Measurements from ENCODE around the gene GNGT2. TPM values are rescaled to one million over a fixed set of nuclear protein-coding genes. Genes with fewer than 3 reads are reported as not detected.

The GNGT2 gene
- total RNA-seq (1 to 10 TPM in 1 of 2 donors, under 1 TPM in 1; 0.89 to 2.1 TPM), polyA plus RNA-seq (ENCODE audit: insufficient read length in 2 of 2) (1 to 10 TPM; 1.2 to 2.4 TPM)
- long read RNA-seq, donor 1: 0 reads
- long read RNA-seq, donor 2, partial matches to known transcripts: 0 of 1 reads
- long read RNA-seq, donor 2, other reads (novel, unspliced or antisense): 0 of 1 reads
- long read RNA-seq, donor 3: 0 reads
- long read RNA-seq, donor 4, partial matches to known transcripts: 0 of 1 reads
- long read RNA-seq, donor 4, other reads (novel, unspliced or antisense): 0 of 1 reads

DNA sequence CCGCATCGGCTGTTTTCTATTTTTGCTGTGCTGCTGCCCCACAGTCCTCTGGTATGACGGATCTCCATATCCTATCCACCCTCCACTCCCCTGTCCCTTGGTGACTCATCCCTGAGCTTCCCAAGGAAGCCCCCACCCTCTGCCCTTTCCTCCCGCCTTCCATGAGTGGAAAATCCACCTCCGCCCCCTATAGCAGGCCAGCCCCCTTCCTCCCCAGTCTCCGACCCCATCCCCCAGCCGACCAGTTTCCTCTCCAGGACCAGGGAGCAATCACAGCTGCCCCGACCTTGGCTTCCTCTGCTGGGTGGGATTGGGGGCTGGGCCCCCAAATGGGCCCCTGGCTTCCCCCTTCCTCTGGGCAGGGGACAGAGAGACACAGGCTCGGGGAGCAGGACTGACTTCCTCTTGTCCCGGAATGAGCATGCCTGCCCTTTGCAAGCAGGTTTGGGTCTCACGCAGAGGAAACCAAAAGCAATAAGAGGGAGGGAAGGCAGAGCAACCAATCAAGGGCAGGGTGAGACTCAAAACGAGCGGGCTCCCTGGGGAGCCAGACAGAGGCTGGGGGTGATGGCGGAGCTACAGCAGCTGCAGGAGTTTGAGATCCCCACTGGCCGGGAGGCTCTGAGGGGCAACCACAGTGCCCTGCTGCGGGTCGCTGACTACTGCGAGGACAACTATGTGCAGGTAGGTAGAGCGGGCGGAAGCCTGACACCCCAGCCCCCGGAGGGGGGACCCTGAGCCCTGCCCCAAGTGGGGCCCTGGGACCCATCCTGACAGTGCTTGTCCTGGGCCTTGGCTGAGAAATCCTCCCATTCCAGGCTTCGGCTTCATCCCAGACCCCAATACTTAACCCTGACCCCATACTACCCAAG lies at the start of gene GNGT2, which contains the start of gene ABI3:
TSS of gene GNGT2 (minus strand) at position 417 of the 872 bp plus-strand sequence. CDS start 3,152 bp downstream, outside the sequence.
TSS of gene ABI3 (plus strand) at position 550 of the 872 bp plus-strand sequence. CDS start at position 568, 18 bp downstream.
- Histone ChIP-seq H3K36me3 (ENCODE audit: control insufficient read depth, insufficient read depth, low read length) (no peaks in the 10 kb centered on the region), H3K4me3 (ENCODE audit: low read depth, low read length) (peak within 1 kb of the TSS; percentile 17), H3K9me3 (ENCODE audit: control insufficient read depth, insufficient read depth, low read length) (no peaks in the 10 kb centered on the region), H3K27ac (ENCODE audit: low read depth, low read length) (no peak within 1 kb of the TSS), H3K4me1 (ENCODE audit: control insufficient read depth, insufficient read depth, low read length) (peaks cover 10% of the 10 kb centered on the region), H3K27me3 (ENCODE audit: control insufficient read depth, insufficient read depth, low read length) (peaks cover 10% of the 10 kb centered on the region)
- DNase-seq (ENCODE audit: low read depth in 4 of 6, low spot score in 6 of 6): peak in 1 of 6 donors; percentile 8
- WGBS (ENCODE audit: insufficient coverage): 45% methylated on average over 21 of the region's 22 CpGs

DNA sequence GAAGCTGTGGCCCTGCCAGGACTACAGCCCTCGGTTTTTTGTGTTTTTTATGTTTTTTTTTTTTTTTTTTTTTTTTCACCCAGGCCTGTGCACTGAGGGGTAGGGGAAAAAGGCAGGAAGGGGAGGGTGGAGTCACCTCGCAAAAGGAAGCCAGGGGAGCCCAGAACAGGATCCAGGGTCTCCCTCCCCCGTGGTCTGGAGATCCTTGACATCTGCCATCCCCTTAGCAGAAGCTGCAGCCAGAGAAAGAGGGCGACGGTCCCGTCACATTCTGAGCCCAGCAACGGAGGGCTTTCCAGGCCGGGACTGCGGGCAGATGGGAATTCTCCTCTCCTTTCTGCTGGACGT lies 49.3 kb upstream of the GNGT2 start:
- Histone ChIP-seq H3K9me3 (ENCODE audit: control insufficient read depth, insufficient read depth, low read length) (no peaks in the 10 kb centered on the region), H3K4me3 (ENCODE audit: low read depth, low read length) (peak overlapping the region; percentile 29), H3K36me3 (ENCODE audit: control insufficient read depth, insufficient read depth, low read length) (no peaks in the 10 kb centered on the region), H3K27me3 (ENCODE audit: control insufficient read depth, insufficient read depth, low read length) (peaks cover 11% of the 10 kb centered on the region), H3K4me1 (ENCODE audit: control insufficient read depth, insufficient read depth, low read length) (peaks cover 12% of the 10 kb centered on the region), H3K27ac (ENCODE audit: low read depth, low read length) (no peak overlapping the region)
- 15% methylated on average over 10 of the region's 10 CpGs for WGBS (ENCODE audit: insufficient coverage)
- no peak for DNase-seq (ENCODE audit: low read depth in 4 of 6, low spot score in 6 of 6)

DNA sequence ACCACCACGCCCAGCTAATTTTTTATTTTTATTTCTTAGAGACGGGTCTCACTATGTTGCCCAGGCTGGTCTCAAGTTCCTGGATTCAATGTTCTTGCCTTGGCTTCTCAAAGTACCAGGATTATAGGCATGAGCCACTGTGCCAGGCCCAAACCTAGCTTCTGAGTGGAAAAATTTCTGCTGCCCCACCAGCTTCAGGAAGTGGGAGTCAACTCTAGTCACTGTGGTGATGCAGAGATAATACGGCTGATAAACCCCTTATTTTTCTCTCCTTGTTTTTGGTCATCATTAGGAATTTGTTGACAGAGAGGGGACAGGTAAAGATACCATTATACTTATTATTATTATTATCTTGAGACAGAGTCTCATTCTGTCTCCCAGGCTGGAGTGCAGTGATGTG lies 48.0 kb upstream of the GNGT2 start:
- no peak overlapping the region for H3K4me3 ChIP-seq (ENCODE audit: low read depth, low read length)

DNA sequence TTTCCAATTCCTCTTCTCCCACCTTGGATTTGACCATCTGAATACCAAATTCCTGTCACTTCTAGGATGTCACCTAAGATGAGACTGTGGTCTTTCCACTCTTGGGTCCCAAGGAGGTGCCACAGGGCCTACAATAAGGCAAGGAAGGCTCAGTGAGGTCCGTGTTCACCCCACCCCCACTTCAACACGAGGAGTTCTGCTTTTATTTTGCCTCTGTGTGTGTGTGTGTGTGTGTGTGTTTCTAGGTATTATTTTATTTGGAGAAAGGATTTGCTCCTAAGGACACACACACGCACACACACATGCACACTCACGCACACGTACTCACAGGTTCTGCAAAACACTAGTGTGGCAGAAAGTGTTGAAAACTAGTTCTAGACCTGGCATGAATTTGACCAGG lies 44.8 kb upstream of the GNGT2 start:
- no peaks in the 10 kb centered on the region for H3K36me3 ChIP-seq (ENCODE audit: control insufficient read depth, insufficient read depth, low read length)
- no peak for DNase-seq (ENCODE audit: low read depth in 4 of 6, low spot score in 6 of 6)
- H3K27me3 ChIP-seq (ENCODE audit: control insufficient read depth, insufficient read depth, low read length): peaks cover 2% of the 10 kb centered on the region
- H3K4me1 ChIP-seq (ENCODE audit: control insufficient read depth, insufficient read depth, low read length): peaks cover 6% of the 10 kb centered on the region
- H3K27ac ChIP-seq (ENCODE audit: low read depth, low read length): no peak overlapping the region
- 70% methylated on average over 2 of the region's 5 CpGs for WGBS (ENCODE audit: insufficient coverage)
- H3K9me3 ChIP-seq (ENCODE audit: control insufficient read depth, insufficient read depth, low read length): no peaks in the 10 kb centered on the region
- no peak overlapping the region for H3K4me3 ChIP-seq (ENCODE audit: low read depth, low read length)

More for the DNA sequence above, 48.0 kb upstream of the GNGT2 start:
- no peak overlapping the region for H3K27ac ChIP-seq (ENCODE audit: low read depth, low read length)
- WGBS (ENCODE audit: insufficient coverage): 100% methylated on average over 2 of the region's 3 CpGs
- peaks cover 12% of the 10 kb centered on the region for H3K4me1 ChIP-seq (ENCODE audit: control insufficient read depth, insufficient read depth, low read length)
- DNase-seq (ENCODE audit: low read depth in 4 of 6, low spot score in 6 of 6): no peak
- no peaks in the 10 kb centered on the region for H3K9me3 ChIP-seq (ENCODE audit: control insufficient read depth, insufficient read depth, low read length)
- peaks cover 11% of the 10 kb centered on the region for H3K27me3 ChIP-seq (ENCODE audit: control insufficient read depth, insufficient read depth, low read length)
- no peaks in the 10 kb centered on the region for H3K36me3 ChIP-seq (ENCODE audit: control insufficient read depth, insufficient read depth, low read length)

- no peaks in the 10 kb centered on the region for H3K9me3 ChIP-seq (ENCODE audit: control insufficient read depth, insufficient read depth, low read length)
- H3K4me1 ChIP-seq (ENCODE audit: control insufficient read depth, insufficient read depth, low read length): peaks cover 7% of the 10 kb centered on the region
- WGBS (ENCODE audit: insufficient coverage): 59% methylated on average over 3 of the region's 4 CpGs
- H3K27ac ChIP-seq (ENCODE audit: low read depth, low read length): no peak overlapping the region
- DNase-seq (ENCODE audit: low read depth in 4 of 6, low spot score in 6 of 6): no peak
- H3K27me3 ChIP-seq (ENCODE audit: control insufficient read depth, insufficient read depth, low read length): no peaks in the 10 kb centered on the region
- H3K36me3 ChIP-seq (ENCODE audit: control insufficient read depth, insufficient read depth, low read length): no peaks in the 10 kb centered on the region
- H3K4me3 ChIP-seq (ENCODE audit: low read depth, low read length): no peak overlapping the region
These were observed 43.7 kb upstream of the GNGT2 start for GRCh38 chr17:49254066-49254465.

- no peaks in the 10 kb centered on the region for H3K27me3 ChIP-seq (ENCODE audit: control insufficient read depth, insufficient read depth, low read length)
- H3K27ac ChIP-seq (ENCODE audit: low read depth, low read length): no peak overlapping the region
- WGBS (ENCODE audit: insufficient coverage): 88% methylated on average over 5 of the region's 6 CpGs
These were observed 41.8 kb upstream of the GNGT2 start for GRCh38 chr17:49252148-49252695.

GRCh38 chr17:49249890-49250522 lies 39.6 kb upstream of the GNGT2 start:
- no peak overlapping the region for H3K4me3 ChIP-seq (ENCODE audit: low read depth, low read length)
- no peaks in the 10 kb centered on the region for H3K27me3 ChIP-seq (ENCODE audit: control insufficient read depth, insufficient read depth, low read length)
- no peak for DNase-seq (ENCODE audit: low read depth in 4 of 6, low spot score in 6 of 6)
- H3K27ac ChIP-seq (ENCODE audit: low read depth, low read length): no peak overlapping the region
- H3K4me1 ChIP-seq (ENCODE audit: control insufficient read depth, insufficient read depth, low read length): peaks cover 9% of the 10 kb centered on the region
- H3K36me3 ChIP-seq (ENCODE audit: control insufficient read depth, insufficient read depth, low read length): no peaks in the 10 kb centered on the region
- H3K9me3 ChIP-seq (ENCODE audit: control insufficient read depth, insufficient read depth, low read length): no peaks in the 10 kb centered on the region
- 99% methylated on average over 7 of the region's 12 CpGs for WGBS (ENCODE audit: insufficient coverage)

More at GRCh38 chr17:49252148-49252695, 41.8 kb upstream of the GNGT2 start:
- peaks cover 9% of the 10 kb centered on the region for H3K4me1 ChIP-seq (ENCODE audit: control insufficient read depth, insufficient read depth, low read length)
- no peaks in the 10 kb centered on the region for H3K9me3 ChIP-seq (ENCODE audit: control insufficient read depth, insufficient read depth, low read length)
- H3K4me3 ChIP-seq (ENCODE audit: low read depth, low read length): no peak overlapping the region
- H3K36me3 ChIP-seq (ENCODE audit: control insufficient read depth, insufficient read depth, low read length): no peaks in the 10 kb centered on the region
- DNase-seq (ENCODE audit: low read depth in 4 of 6, low spot score in 6 of 6): no peak

DNA sequence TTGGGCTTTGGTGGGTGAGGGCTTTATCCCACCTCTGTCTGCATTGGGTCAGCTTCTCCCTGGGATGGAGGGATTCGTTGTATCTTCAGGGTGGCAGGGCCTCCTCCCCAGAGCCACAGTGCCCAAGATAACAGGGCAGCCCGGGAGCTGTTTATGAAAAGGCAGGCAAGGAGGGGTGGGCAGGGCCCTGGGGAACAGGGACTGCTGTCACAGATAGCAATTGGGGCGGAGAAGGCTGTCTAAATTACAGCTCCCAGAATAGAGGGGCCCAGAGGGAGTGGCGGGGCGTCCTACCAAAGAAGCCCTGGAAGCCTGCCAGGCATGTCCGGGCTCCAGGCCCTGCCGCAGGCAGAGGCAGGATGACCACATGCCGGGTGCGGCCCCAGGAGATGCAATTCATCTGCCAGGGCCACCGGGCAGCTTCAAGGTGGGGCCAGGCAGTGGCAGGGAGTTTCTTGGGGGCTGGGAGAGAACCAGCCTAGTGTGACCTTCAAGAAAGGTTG lies 39.0 kb upstream of the GNGT2 start:
- H3K27ac ChIP-seq (ENCODE audit: low read depth, low read length): no peak overlapping the region
- no peaks in the 10 kb centered on the region for H3K9me3 ChIP-seq (ENCODE audit: control insufficient read depth, insufficient read depth, low read length)
- no peaks in the 10 kb centered on the region for H3K36me3 ChIP-seq (ENCODE audit: control insufficient read depth, insufficient read depth, low read length)
- 5% methylated on average over 10 of the region's 10 CpGs for WGBS (ENCODE audit: insufficient coverage)
- peaks cover 9% of the 10 kb centered on the region for H3K4me1 ChIP-seq (ENCODE audit: control insufficient read depth, insufficient read depth, low read length)
- no peaks in the 10 kb centered on the region for H3K27me3 ChIP-seq (ENCODE audit: control insufficient read depth, insufficient read depth, low read length)
- H3K4me3 ChIP-seq (ENCODE audit: low read depth, low read length): no peak overlapping the region
- peak in 2 of 6 donors; percentile 37 to 54 for DNase-seq (ENCODE audit: low read depth in 4 of 6, low spot score in 6 of 6)

DNA sequence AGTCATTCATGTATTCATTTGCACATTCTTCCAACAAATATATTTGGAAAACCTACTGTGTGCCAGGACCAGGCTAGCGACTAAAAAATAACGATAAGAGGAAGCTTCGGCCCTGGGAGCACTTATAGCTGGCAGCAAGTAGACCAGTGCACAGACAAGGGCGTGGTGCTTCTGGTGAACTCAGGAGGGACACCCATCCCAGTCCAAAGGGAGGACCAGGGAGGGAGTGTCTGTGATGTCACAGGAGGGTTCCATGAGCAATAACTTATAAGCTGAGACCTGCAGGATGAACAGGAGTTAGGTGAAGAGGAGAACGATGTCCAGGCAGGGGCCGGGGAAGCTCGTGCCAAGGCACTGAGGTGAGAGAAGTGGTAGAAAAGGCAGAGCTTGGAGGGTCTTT lies 37.6 kb upstream of the GNGT2 start:
- Histone ChIP-seq H3K27ac (ENCODE audit: low read depth, low read length) (no peak overlapping the region), H3K9me3 (ENCODE audit: control insufficient read depth, insufficient read depth, low read length) (no peaks in the 10 kb centered on the region), H3K27me3 (ENCODE audit: control insufficient read depth, insufficient read depth, low read length) (no peaks in the 10 kb centered on the region), H3K4me3 (ENCODE audit: low read depth, low read length) (no peak overlapping the region), H3K4me1 (ENCODE audit: control insufficient read depth, insufficient read depth, low read length) (peaks cover 9% of the 10 kb centered on the region), H3K36me3 (ENCODE audit: control insufficient read depth, insufficient read depth, low read length) (no peaks in the 10 kb centered on the region)
- WGBS (ENCODE audit: insufficient coverage): 92% methylated on average over 7 of the region's 7 CpGs
- DNase-seq (ENCODE audit: low read depth in 4 of 6, low spot score in 6 of 6): no peak

Data from spinal cord (tissue), 10 donors.